RWPE2 (cell line): ENCODE measurements around the gene RAP1GAP.

Experiments used
- ATAC-seq: fragments of 200-7000 bp; cut with Tn5 transposase; 3 replicates; pipeline ENCODE4 v1.9.1; 2021; ENCODE audit warnings: low read depth
- DNase-seq: peaks from one replicate; pipeline ENCODE4 v3.0.0-alpha.2; 2020; ENCODE audit warnings: low spot score
- H3K27ac ChIP-seq: fragments of 450-650 bp; 2 replicates; pipeline ENCODE4 v1.5.1; 2017; ENCODE audit warnings: mild to moderate bottlenecking; ENCODE audit not compliant: poor library complexity, severe bottlenecking
- H3K27me3 ChIP-seq: fragments of 250-450 bp; sonication (Bioruptor Pico); 2 replicates; pipeline ENCODE4 v1.5.1; 2021; ENCODE audit warnings: mild to moderate bottlenecking, moderate library complexity; ENCODE audit not compliant: insufficient read depth, poor library complexity, severe bottlenecking
- H3K36me3 ChIP-seq: fragments of 250-450 bp; sonication (Bioruptor Pico); 2 replicates; pipeline ENCODE4 v1.5.1; 2020; ENCODE audit warnings: low read depth, mild to moderate bottlenecking, moderate library complexity
- H3K4me1 ChIP-seq: fragments of 250-450 bp; sonication (Bioruptor Pico); 2 replicates; pipeline ENCODE4 v1.5.1; 2021; ENCODE audit warnings: mild to moderate bottlenecking, moderate library complexity; ENCODE audit not compliant: insufficient read depth, poor library complexity, severe bottlenecking
- H3K4me3 ChIP-seq: fragments of 250-450 bp; sonication (Bioruptor Pico); 2 replicates; pipeline ENCODE4 v1.5.1; 2021; ENCODE audit warnings: mild to moderate bottlenecking, moderate library complexity; ENCODE audit not compliant: severe bottlenecking
- H3K9me3 ChIP-seq: fragments of 250-450 bp; sonication (Bioruptor Pico); 2 replicates; pipeline ENCODE4 v1.5.1; 2021; ENCODE audit warnings: mild to moderate bottlenecking, moderate library complexity; ENCODE audit not compliant: severe bottlenecking
- CTCF ChIP-seq: fragments of 450-650 bp; IDR thresholded peaks from one replicate; pipeline ENCODE4 v1.5.1; 2017; ENCODE audit warnings: mild to moderate bottlenecking, moderate library complexity; ENCODE audit not compliant: poor library complexity, severe bottlenecking

Gene RAP1GAP

GRCh38 chr1:21645550-21645949 is 23.6 kb downstream of the RAP1GAP start:
- no peak overlapping the region for H3K4me3 ChIP-seq
- no peaks in the 10 kb centered on the region for H3K4me1 ChIP-seq
- no peak for DNase-seq
- ATAC-seq = no peak
- no peak for TF ChIP-seq CTCF
- H3K27me3 ChIP-seq = no peaks in the 10 kb centered on the region
- H3K9me3 ChIP-seq = no peaks in the 10 kb centered on the region
- no peaks in the 10 kb centered on the region for H3K36me3 ChIP-seq
- no peak overlapping the region for H3K27ac ChIP-seq

GRCh38 chr1:21644906-21645305 is 24.3 kb downstream of the RAP1GAP start:
- no peak for TF ChIP-seq CTCF

GRCh38 chr1:21644348-21644747 is 24.8 kb downstream of the RAP1GAP start:
- Histone ChIP-seq H3K27ac (no peak overlapping the region), H3K4me1 (peaks cover 2% of the 10 kb centered on the region), H3K4me3 (no peak overlapping the region), H3K36me3 (no peaks in the 10 kb centered on the region), H3K27me3 (no peaks in the 10 kb centered on the region), H3K9me3 (no peaks in the 10 kb centered on the region)
- TF ChIP-seq CTCF = no peak
- ATAC-seq (no peak), DNase-seq (no peak)

More at GRCh38 chr1:21644906-21645305, 24.3 kb downstream of the RAP1GAP start:
- Histone ChIP-seq H3K9me3 (no peaks in the 10 kb centered on the region), H3K4me3 (no peak overlapping the region), H3K27ac (no peak overlapping the region), H3K4me1 (no peaks in the 10 kb centered on the region), H3K27me3 (no peaks in the 10 kb centered on the region), H3K36me3 (no peaks in the 10 kb centered on the region)
- no peak for ATAC-seq
- no peak for DNase-seq

- DNase-seq (no peak), ATAC-seq (no peak)
- peaks cover 4% of the 10 kb centered on the region for H3K4me1 ChIP-seq
- H3K36me3 ChIP-seq = no peaks in the 10 kb centered on the region
- no peak for TF ChIP-seq CTCF
- H3K4me3 ChIP-seq = no peak overlapping the region
- H3K27me3 ChIP-seq = no peaks in the 10 kb centered on the region
- H3K27ac ChIP-seq = no peak overlapping the region
- no peaks in the 10 kb centered on the region for H3K9me3 ChIP-seq
Observed at GRCh38 chr1:21643624-21644023, 25.5 kb downstream of the RAP1GAP start.

- TF ChIP-seq CTCF = no peak
- no peak for DNase-seq
- ATAC-seq = no peak
- Histone ChIP-seq H3K4me1 (peaks cover 4% of the 10 kb centered on the region), H3K27me3 (no peaks in the 10 kb centered on the region), H3K27ac (no peak overlapping the region), H3K36me3 (no peaks in the 10 kb centered on the region), H3K4me3 (no peak overlapping the region), H3K9me3 (no peaks in the 10 kb centered on the region)
Observed at GRCh38 chr1:21641967-21642739, 27.0 kb downstream of the RAP1GAP start.
